Suppressor macrophage treated with lipopolysaccharide for 1 hour (primary cell): ENCODE data around the gene GSN.

ENCODE experiments used
- DNase-seq, 3 donors: peaks; one replicate each; pipeline ENCODE4 v3.0.0-alpha.2; 2020 to 2022

The GSN gene

GRCh38 chr9:121246821-121247561 lies 21.0 kb upstream of the GSN start:
- DNase-seq, result peak; percentile 87 to 89 (median 88)

DNA sequence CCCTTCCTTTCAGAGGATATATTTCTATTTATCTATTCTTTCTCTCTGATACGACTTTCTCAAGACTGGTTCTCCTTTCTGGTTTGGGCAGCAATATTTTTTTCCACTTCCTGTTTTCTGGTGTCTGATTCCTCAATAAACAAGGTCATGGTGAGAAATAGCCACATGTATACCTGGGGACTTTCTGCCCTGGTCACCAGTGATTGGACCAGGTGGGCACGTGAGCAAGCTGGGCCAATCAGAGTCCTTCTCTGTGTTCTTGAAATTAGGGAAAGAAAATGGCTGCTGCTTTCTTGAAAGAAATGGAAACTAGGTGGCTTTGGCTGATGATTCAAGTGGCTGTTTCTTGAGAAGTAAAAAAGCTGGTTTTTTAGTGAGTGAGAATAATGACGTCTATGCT lies 18.4 kb upstream of the GSN start:
- peak; percentile 76 to 96 (median 88) for DNase-seq

- peak in 2 of 3 donors; percentile 52 to 66 for DNase-seq
Observed at GRCh38 chr9:121252104-121252851, 15.7 kb upstream of the GSN start.

DNA sequence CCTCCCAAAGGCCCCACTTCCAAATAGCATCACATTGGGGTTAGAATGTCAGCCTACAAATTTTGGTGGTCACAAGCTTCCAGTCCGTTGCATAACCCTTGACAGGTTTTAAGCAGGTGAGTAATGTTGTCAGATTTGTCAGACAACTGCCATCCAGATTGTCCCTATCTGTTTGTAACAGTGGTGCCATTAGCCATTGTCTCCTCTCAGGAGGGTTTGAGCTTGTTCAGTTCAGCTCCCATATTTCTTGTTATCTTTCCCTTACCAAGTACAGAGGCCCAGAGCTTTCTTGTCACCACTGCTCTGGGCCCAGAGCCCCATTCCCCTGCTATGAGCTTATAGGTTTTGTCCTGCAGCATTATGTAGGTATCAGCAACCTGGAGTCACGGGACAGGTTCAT lies 14.8 kb upstream of the GSN start:
- no peak for DNase-seq

- DNase-seq, result peak; percentile 42 to 64 (median 49)
Observed at GRCh38 chr9:121253821-121254501, 14.0 kb upstream of the GSN start.

GRCh38 chr9:121259498-121259897 lies 8.5 kb upstream of the GSN start:
- no peak for DNase-seq

DNA sequence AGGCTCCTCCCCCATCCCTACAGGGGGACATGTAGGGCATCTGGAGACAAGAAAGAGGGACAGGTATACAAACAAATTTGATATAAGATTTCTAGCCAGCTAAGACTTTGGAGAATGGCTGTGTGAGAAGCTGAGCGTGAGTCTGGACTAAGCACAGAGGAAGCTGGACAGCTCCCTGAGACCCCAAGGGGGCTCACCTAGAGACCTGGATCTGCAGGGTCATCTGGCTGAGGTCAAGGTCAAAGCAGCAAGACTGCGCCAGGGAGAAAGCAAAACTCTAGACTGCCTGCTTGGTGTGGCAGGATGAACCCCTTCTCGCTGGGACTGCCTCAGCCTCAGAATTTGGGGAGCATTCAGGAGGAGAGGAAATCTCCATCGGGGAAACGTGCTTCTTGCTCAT lies 8.0 kb upstream of the GSN start:
- DNase-seq, result no peak

DNA sequence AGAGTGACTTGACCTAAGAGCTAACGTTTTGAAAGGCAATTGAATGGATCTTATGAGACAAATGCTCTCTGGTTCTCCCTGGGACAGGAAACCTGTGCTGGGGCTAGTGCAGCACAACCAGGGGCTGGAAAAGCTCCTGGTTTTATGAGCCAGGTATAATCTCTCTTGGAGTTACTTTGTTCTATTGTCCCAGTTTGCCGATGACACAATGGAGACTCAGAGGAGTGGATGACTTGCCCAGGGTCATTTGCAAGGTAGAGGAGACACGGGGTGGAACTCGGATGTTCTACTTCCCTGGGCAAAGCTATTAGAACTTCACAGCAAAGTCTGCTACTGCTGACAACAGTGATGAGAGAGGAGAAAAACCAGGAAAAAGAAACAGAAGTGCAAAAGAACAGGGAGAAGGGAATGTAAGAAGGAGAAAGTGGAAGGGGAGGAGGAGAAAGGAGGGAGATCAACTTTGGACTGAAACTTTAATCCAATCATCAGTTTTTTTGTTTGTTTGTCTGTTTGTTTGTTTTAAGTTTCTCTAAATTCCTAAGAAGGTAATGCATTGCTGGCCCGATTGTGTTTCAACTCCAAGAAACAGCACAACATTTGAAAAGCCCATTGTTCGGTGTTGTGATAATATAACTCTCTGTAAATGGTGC lies 7.4 kb upstream of the GSN start:
- DNase-seq, result no peak

GRCh38 chr9:121261107-121261460 lies 6.9 kb upstream of the GSN start:
- DNase-seq, result no peak

GRCh38 chr9:121261755-121262154 lies 6.2 kb upstream of the GSN start:
- peak; percentile 33 to 65 (median 37) for DNase-seq

- no peak for DNase-seq
Observed at GRCh38 chr9:121262423-121262822, 5.5 kb upstream of the GSN start.

DNA sequence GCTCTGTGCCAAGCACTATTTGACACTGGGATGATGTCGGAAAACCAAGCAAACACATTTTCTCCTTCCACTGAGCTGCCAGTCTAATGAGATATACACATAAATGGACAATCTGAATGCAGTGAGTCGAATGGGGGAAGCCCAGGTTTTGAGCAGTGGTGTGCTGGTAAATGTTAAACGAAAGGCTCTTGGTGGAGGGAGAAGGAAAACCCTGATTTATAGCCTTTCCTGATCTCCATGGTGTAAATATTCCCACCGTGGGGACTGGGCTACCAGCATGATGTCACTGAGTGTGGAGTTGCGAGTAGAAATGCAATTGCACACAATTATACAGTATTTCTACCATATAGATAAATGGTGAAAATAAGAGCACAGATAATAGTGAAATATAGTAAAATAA lies 5.0 kb upstream of the GSN start:
- DNase-seq, result peak in 1 of 3 donors; percentile 31

GRCh38 chr9:121266356-121266755 lies 1.6 kb upstream of the GSN start:
- no peak for DNase-seq

- DNase-seq, result no peak
Observed at GRCh38 chr9:121266906-121267650, 884 bp upstream of the GSN start.

GRCh38 chr9:121268598-121268850 lies 562 bp downstream of the GSN start:
- DNase-seq, result peak in 1 of 3 donors; percentile 36

DNA sequence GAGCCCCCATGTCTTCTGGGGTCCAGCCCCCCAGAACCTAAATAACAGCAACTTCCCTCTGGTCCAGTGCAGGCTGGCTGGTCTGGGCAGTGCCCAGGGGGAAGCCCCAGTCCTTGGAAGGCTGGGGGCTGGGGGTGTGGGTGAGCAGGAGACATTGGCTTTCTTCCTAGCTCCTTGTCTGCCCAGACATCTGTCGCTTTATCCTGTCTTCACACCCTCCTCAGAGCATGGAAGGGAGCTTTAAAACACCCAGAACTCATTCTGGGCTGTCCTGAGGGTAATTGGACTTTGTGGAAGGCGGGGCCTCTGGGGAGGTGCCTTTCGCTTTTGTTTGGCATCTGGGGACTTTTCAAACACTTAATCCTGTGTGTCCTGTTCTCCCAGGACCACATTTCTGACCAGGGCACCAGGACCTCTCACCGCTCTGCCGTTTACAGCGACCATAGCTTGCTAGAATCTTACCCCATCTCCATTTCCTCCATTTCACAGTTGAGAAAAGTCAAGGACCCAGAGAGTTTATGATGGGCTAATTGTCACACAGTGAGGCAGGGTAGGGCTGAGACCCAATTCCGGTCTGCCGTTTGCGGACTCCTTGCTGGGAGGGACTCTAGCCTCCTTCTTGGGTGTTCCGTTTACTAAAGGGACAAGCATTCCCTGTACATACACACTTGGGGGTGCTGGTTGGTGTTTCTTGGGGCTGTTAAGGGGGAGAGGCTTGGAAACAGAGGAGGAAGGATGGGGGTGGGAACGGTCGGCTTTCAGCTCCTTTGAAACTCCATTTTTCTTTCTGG lies 1.1 kb downstream of the GSN start:
- DNase-seq, result peak; percentile 56 to 75 (median 71)

GRCh38 chr9:121269642-121270254 lies 1.8 kb downstream of the GSN start:
- peak in 1 of 3 donors; percentile 31 for DNase-seq

- peak; percentile 81 to 87 (median 86) for DNase-seq
Observed at GRCh38 chr9:121271368-121272341, 3.7 kb downstream of the GSN start.

- no peak for DNase-seq
Observed at GRCh38 chr9:121272401-121272948, 4.5 kb downstream of the GSN start.
